GM21447 (cell line): Measurements from ENCODE around the gene KCNJ16.
A peak's percentile ranks its signal among the peaks of the same experiment; 100 is the strongest.

Experiments
- ATAC-seq: cut with Tn5 transposase; IDR thresholded peaks from one replicate; pipeline ENCODE4 v1.9.1; 2021; ENCODE audit not compliant: unreplicated experiment

The KCNJ16 gene

DNA sequence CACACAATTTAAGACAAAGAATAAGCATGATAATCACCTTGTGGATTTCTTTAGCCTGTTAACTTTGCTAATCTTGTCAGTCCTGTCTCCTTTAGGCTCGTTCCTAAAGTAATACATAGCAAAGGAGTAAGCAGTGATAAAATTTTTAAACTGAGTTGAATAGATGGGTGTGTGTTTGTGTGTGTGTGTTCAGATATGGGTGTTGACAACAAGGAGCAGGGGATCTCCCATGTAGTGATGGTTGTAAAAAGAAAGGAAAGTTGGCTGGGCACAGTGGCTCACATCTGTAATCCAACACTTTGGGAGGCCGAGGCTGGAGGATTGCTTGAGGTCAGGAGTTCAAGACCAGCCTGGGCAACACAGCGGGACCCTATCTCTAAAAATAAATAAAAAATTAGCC is 49.7 kb downstream of the KCNJ16 start:
- no peak for ATAC-seq

- ATAC-seq: no peak
These were observed 52.3 kb downstream of the KCNJ16 start for GRCh38 chr17:70127221-70127873.

- ATAC-seq: no peak
These were observed 53.8 kb downstream of the KCNJ16 start for GRCh38 chr17:70128727-70129238.

DNA sequence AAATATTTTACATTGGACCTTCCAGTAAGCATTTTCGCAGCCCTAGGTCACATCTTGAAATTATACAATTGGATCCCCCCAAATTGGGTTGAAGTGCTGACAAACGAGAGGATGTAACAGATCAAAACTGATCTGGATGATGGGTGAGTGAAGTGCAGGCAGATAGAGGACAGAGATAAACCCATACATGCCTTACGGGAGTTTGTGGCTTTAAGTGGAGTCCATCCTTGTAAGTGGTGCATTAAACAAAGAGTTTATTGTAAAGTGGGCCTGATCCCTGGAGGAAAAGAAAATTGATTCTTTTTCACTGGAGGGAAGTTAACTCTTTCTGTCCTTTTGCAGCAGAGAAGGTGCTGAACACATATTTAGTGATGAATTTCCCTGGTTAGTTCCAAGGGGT is 55.3 kb downstream of the KCNJ16 start:
- ATAC-seq: no peak

DNA sequence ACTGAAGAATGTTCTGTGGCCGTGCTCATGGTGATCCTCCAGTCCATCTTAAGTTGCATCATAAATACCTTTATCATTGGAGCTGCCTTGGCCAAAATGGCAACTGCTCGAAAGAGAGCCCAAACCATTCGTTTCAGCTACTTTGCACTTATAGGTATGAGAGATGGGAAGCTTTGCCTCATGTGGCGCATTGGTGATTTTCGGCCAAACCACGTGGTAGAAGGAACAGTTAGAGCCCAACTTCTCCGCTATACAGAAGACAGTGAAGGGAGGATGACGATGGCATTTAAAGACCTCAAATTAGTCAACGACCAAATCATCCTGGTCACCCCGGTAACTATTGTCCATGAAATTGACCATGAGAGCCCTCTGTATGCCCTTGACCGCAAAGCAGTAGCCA is 57.5 kb downstream of the KCNJ16 start:
- no peak for ATAC-seq

DNA sequence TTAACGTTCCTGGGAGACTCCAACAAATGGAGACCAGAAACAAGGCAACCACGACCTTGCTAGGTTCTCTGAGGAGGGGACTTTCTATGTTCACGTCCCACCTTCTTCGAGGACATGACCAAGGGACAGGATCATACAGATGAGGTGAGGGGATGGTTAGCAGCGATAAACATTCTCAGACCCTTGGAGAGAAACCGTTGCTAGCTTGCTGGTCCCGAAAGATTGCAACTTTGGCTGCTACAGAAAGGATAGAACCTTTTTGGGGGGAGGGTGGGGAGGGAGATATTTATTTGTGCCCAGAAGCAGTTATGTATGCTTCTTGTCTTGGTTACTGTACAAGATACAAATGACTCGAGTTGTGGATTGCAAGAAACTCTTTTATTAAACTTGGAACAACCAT is 59.0 kb downstream of the KCNJ16 start:
- no peak for ATAC-seq

DNA sequence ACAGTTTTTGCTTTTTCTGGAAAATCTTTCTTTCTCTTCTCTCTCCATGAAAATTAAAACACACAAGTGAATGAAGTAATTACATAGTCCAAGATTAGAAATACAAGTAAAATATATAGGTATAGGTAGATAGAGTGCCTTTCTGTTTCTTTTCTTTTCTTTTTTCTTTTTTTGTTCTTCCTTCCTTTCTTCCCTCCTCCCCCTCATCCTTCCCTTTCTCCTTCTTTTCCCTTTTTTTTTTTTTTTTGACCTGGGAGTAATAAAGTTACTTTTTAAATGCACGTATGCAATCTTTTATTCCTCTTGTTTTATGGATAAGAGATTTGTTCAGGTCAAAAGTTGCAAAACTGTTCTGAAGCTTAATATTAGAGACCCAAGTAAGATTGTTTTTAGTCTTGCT is 59.8 kb downstream of the KCNJ16 start:
- no peak for ATAC-seq

DNA sequence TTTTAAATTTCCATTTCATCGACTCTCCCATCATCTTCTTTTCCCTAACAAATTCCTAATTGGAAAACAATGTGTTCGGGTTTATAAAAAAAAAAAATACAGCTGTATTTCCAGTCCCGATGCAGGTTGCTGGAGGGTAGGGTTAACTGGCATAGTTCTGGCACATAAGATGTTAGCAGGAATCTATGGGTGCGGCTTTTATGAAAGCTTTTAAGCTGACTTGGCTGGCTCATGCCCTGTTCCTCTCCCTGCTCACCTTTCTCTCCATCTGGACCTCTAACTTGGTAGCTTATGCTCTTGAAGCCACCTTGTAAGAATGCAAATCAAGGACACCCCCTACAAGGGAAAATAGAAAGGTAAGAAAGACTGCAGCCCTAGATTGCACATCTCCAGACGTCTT is 61.1 kb downstream of the KCNJ16 start:
- no peak for ATAC-seq

DNA sequence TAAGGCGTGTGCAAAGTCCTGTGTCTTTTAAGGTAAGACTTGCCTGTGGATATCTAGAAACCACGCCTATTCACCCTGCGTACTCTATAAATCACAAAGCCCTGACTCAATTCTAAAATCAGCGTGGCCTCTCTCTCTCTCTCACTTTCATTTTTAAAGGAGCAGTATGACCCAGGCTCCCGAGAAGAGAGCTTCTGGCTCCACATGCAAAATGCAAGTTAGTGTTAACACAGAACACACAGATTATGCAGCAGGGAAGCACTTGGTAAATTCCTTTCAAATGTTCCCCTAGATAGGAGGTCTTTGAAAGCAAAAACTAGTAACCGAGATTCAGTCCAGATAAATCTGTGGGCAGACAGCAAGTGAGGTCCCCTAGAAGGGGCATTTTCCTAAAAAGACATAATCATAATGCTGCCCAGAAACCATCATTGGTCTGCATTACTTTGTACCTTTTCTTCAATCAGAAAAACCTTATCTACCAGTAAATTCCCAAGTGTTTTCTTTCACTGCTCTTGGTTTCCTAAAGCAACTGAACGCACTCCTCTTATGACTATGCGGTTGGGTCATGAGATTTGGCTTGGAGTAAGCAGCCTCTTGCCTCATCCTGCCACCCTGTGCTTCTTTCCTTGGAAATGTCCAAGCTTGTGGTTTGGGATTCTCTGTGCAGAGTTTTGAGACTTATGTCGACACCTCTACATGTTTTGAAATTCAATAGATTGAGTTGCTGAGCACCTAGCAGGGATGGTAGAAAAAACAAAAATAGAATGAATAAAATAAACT is 62.6 kb downstream of the KCNJ16 start:
- ATAC-seq: peak; percentile 100

- no peak for ATAC-seq
These were observed 63.4 kb downstream of the KCNJ16 start for GRCh38 chr17:70138291-70138865.

- no peak for ATAC-seq
These were observed 64.5 kb downstream of the KCNJ16 start for GRCh38 chr17:70139449-70139993.

- no peak for ATAC-seq
These were observed 69.3 kb downstream of the KCNJ16 start for GRCh38 chr17:70144260-70144846.

- ATAC-seq: no peak
These were observed 78.2 kb downstream of the KCNJ16 start for GRCh38 chr17:70153210-70153609.

GRCh38 chr17:70157151-70157550 is 82.1 kb downstream of the KCNJ16 start:
- no peak for ATAC-seq

DNA sequence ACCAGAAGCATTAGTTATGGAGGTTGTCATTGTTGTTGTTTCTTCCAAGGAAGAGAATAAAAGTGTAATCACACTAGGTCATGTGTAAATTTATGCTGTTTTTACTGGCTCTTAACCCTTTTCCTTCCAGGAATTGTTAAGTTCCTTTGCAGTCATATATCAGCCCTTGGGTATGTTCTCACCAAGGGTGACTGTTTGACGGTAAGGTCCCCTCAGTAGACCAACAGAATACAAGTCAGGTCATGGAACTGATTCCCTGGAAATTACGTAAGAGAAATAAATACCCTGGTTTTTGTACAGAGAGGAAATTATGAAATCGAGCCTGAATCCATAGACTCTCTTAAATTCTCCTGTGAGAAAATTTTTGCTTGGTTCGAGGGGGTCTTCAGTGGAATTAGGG is 83.2 kb downstream of the KCNJ16 start:
- no peak for ATAC-seq

DNA sequence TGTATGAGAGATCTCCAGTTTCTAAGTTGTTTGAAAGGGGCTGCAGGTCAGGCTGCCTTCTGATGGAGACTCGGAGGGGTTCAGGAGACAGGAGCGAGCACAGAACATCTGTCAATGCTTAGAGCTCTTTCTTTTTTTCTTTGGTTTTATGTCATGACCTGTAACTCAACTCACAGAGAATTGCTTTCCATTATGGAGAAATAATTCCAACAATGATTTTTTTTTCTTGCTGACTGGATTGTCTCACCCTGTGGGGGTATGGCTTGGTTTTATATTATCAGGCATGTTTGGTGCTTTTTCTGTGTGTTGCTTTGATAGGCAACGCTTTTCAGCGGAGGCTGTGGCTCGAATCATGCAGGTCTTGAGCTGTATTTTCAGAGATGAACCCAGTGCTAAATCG is 83.6 kb downstream of the KCNJ16 start:
- ATAC-seq: no peak

DNA sequence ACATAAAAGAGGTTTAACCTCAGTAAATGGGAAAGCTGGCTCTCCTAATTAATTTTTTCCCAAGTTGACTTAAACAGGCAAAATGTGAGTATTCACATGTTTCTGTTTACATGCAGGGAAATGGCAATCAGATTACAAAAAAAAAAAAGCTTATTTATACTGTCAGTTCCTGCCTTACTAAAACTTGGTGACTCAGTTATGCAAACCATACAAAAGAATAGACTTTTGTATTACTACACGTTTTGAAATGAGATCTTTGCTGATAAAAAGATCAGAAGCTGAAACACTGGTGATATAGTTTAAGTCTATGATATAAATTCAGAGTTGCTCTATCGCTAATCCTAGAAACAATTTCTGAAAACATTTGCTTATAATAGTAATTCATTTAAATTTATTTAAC is 85.0 kb downstream of the KCNJ16 start:
- no peak for ATAC-seq

DNA sequence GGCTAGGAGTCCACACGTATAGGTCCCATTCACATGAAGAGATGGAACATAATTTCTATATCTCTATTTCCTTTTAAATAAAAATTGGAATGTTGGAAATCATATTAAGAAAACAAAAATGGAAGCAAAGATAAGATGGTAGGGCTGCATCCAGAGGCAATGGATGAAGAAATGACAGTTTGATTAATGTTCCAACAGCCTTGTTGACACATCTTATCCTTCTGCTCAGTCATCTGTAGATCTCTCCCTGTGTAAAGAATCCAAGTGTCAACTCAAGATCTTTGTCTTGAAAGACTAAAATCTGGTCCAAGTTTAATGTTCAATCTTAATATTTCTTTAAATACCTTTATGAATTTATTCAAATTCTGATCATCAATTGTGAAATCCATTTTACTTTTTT is 86.5 kb downstream of the KCNJ16 start:
- no peak for ATAC-seq

GRCh38 chr17:70165383-70165782 is 90.4 kb downstream of the KCNJ16 start:
- no peak for ATAC-seq

- no peak for ATAC-seq
These were observed 91.6 kb downstream of the KCNJ16 start for GRCh38 chr17:70166615-70167014.
